ENCODE data around the gene MSH3.

MSH3 gene

GRCh38 chr5:80644900-80645299, 9.6 kb upstream of the MSH3 start (continued):
- TF ChIP-seq ZNF76 (tag by site-specific recombination; IDR thresholded peaks at IDR 0.05; ENCODE audit: borderline replicate concordance, low read depth) (no peak), ZNF140 (tag by site-specific recombination; IDR thresholded peaks at IDR 0.05) (no peak), ZSCAN30 (tag by site-specific recombination; IDR thresholded peaks at IDR 0.05) (no peak), ZNF530 (tag by site-specific recombination; IDR thresholded peaks at IDR 0.05; ENCODE audit: low read depth) (no peak), EGR2 (tag by site-specific recombination; IDR thresholded peaks at IDR 0.05; ENCODE audit: low read depth) (no peak), ZFP3 (tag by site-specific recombination; IDR thresholded peaks at IDR 0.05; ENCODE audit: low read depth) (no peak), ZBTB48 (tag by site-specific recombination; IDR thresholded peaks at IDR 0.05) (peak; percentile 57; the same call in 1 of the 2 replicates), ZNF341 (tag by site-specific recombination; IDR thresholded peaks at IDR 0.05; ENCODE audit: low read depth) (peak; percentile 20; the same call in 1 of the 2 replicates), ZBTB1 (tag by site-specific recombination; IDR thresholded peaks at IDR 0.05) (no peak), ZNF146 (tag by site-specific recombination; IDR thresholded peaks at IDR 0.05) (no peak), ZNF654 (tag by site-specific recombination; IDR thresholded peaks at IDR 0.05; ENCODE audit: low read depth) (no peak), HOXA7 (CRISPR knock-in tag; IDR thresholded peaks at IDR 0.05; ENCODE audit: borderline replicate concordance) (no peak), ZNF112 (tag by site-specific recombination; IDR thresholded peaks at IDR 0.05) (no peak), ZNF670 (tag by site-specific recombination; IDR thresholded peaks at IDR 0.05; ENCODE audit: low read depth) (no peak), ZNF302 (tag by site-specific recombination; IDR thresholded peaks at IDR 0.05; ENCODE audit: low read depth) (no peak)
- TF ChIP-seq, protein P1, sequence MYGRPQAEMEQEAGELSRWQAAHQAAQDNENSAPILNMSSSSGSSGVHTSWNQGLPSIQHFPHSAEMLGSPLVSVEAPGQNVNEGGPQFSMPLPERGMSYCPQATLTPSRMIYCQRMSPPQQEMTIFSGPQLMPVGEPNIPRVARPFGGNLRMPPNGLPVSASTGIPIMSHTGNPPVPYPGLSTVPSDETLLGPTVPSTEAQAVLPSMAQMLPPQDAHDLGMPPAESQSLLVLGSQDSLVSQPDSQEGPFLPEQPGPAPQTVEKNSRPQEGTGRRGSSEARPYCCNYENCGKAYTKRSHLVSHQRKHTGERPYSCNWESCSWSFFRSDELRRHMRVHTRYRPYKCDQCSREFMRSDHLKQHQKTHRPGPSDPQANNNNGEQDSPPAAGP (tag by site-specific recombination; IDR thresholded peaks at IDR 0.05): no peak

GRCh38 chr5:80646926-80647325, 7.5 kb upstream of the MSH3 start:
- peaks cover 15% of the 10 kb centered on the region for H3K4me1 ChIP-seq (ENCODE audit: control insufficient read depth, insufficient read depth, low read length)
- H3K4me3 ChIP-seq (ENCODE audit: low read depth, low read length): no peak overlapping the region
- POLR2A ChIA-PET: no interaction called here
- TF ChIP-seq PATZ1 (tag by site-specific recombination; IDR thresholded peaks at IDR 0.05): no peak
- no peak for TF ChIP-seq SP2 (tag by site-specific recombination; IDR thresholded peaks at IDR 0.05)
- no peak for TF ChIP-seq ZNF707 (tag by site-specific recombination; IDR thresholded peaks at IDR 0.05)
- no peak for TF ChIP-seq ZNF23 (tag by site-specific recombination; IDR thresholded peaks at IDR 0.05; ENCODE audit: borderline replicate concordance)
- TF ChIP-seq, protein P2, sequence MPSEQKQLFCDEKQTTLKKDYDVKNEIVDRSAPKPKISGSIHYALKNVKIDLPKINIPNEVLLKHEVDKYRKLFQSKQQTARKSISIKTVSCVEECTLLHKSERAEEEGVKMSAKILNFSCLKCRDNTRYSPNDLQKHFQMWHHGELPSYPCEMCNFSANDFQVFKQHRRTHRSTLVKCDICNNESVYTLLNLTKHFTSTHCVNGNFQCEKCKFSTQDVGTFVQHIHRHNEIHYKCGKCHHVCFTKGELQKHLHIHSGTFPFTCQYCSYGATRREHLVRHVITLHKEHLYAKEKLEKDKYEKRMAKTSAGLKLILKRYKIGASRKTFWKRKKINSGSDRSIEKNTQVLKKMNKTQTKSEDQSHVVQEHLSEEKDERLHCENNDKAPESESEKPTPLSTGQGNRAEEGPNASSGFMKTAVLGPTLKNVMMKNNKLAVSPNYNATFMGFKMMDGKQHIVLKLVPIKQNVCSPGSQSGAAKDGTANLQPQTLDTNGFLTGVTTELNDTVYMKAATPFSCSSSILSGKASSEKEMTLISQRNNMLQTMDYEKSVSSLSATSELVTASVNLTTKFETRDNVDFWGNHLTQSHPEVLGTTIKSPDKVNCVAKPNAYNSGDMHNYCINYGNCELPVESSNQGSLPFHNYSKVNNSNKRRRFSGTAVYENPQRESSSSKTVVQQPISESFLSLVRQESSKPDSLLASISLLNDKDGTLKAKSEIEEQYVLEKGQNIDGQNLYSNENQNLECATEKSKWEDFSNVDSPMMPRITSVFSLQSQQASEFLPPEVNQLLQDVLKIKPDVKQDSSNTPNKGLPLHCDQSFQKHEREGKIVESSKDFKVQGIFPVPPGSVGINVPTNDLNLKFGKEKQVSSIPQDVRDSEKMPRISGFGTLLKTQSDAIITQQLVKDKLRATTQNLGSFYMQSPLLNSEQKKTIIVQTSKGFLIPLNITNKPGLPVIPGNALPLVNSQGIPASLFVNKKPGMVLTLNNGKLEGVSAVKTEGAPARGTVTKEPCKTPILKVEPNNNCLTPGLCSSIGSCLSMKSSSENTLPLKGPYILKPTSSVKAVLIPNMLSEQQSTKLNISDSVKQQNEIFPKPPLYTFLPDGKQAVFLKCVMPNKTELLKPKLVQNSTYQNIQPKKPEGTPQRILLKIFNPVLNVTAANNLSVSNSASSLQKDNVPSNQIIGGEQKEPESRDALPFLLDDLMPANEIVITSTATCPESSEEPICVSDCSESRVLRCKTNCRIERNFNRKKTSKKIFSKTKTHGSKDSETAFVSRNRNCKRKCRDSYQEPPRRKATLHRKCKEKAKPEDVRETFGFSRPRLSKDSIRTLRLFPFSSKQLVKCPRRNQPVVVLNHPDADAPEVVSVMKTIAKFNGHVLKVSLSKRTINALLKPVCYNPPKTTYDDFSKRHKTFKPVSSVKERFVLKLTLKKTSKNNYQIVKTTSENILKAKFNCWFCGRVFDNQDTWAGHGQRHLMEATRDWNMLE (tag by site-specific recombination; conservative IDR thresholded peaks at IDR 0.05; ENCODE audit: low read depth): no peak
- TF ChIP-seq ZNF214 (tag by site-specific recombination; IDR thresholded peaks at IDR 0.05; ENCODE audit: borderline replicate concordance): no peak
- TF ChIP-seq GLIS1 (tag by site-specific recombination; IDR thresholded peaks at IDR 0.05): peak; percentile 75
- no peak for TF ChIP-seq ZNF701 (tag by site-specific recombination; IDR thresholded peaks at IDR 0.05)
- TF ChIP-seq FEZF1 (tag by site-specific recombination; IDR thresholded peaks at IDR 0.05): peak; percentile 67; the same call in 1 of the 2 replicates
- TF ChIP-seq, protein P3, sequence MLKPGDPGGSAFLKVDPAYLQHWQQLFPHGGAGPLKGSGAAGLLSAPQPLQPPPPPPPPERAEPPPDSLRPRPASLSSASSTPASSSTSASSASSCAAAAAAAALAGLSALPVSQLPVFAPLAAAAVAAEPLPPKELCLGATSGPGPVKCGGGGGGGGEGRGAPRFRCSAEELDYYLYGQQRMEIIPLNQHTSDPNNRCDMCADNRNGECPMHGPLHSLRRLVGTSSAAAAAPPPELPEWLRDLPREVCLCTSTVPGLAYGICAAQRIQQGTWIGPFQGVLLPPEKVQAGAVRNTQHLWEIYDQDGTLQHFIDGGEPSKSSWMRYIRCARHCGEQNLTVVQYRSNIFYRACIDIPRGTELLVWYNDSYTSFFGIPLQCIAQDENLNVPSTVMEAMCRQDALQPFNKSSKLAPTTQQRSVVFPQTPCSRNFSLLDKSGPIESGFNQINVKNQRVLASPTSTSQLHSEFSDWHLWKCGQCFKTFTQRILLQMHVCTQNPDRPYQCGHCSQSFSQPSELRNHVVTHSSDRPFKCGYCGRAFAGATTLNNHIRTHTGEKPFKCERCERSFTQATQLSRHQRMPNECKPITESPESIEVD (tag by site-specific recombination; IDR thresholded peaks at IDR 0.05): peak; percentile 58; the same call in 1 of the 2 replicates
- TF ChIP-seq ZFP3 (tag by site-specific recombination; IDR thresholded peaks at IDR 0.05; ENCODE audit: low read depth): no peak
- H3K36me3 ChIP-seq (ENCODE audit: control insufficient read depth in 2 of 2, insufficient read depth in 1 of 2, low read length in 2 of 2): peaks cover 30 to 35% of the 10 kb centered on the region in 2 experiments
- H3K27ac ChIP-seq (ENCODE audit: extremely low read depth, low read depth, low read length): no peak overlapping the region
- CTCF ChIA-PET: no interaction called here
- H3K9me3 ChIP-seq (ENCODE audit: control insufficient read depth, insufficient read depth, low read depth, low read length): no peaks in the 10 kb centered on the region

Data from HEK293 (cell line).